Neutrophil (primary cell): ENCODE data around the gene TMEM81.

Experiments
- H3K27ac ChIP-seq: fragments of 200-600 bp; sonication (generic); 2 replicates; pipeline ENCODE4 v1.5.1; 2016; ENCODE audit warnings: mild to moderate bottlenecking, moderate library complexity
- H3K27me3 ChIP-seq: fragments of 200-600 bp; sonication (generic); 2 replicates; pipeline ENCODE4 v1.6.0; 2016; ENCODE audit warnings: mild to moderate bottlenecking
- H3K36me3 ChIP-seq: fragments of 200-600 bp; sonication (generic); 2 replicates; pipeline ENCODE4 v1.5.1; 2017
- H3K4me1 ChIP-seq, 2 experiments: fragments of 200-600 bp in 1 of 2; sonication (generic) in 1 of 2; 1 replicate in 1 of 2; 2 replicates in 1 of 2; pipeline versions ENCODE4 v1.5.1 to v1.6.1; 2013 to 2016; ENCODE audit warnings: low read depth in 1 of 2, low read length in 1 of 2, mild to moderate bottlenecking in 1 of 2, moderate library complexity in 1 of 2; ENCODE audit not compliant: control insufficient read depth in 1 of 2, insufficient read depth in 1 of 2
- H3K4me3 ChIP-seq, 2 experiments: fragments of 200-600 bp in 1 of 2; sonication (generic) in 1 of 2; 1 replicate in 1 of 2; 2 replicates in 1 of 2; pipeline ENCODE4 v1.5.1; 2013 to 2016; ENCODE audit warnings: low read depth in 1 of 2, low read length in 1 of 2, mild to moderate bottlenecking in 1 of 2, moderate library complexity in 1 of 2
- H3K9me3 ChIP-seq: fragments of 200-600 bp; sonication (generic); 2 replicates; pipeline ENCODE4 v1.5.1; 2016
- CTCF ChIP-seq: fragments of 200-600 bp; sonication (generic); IDR thresholded peaks from 2 replicates; pipeline ENCODE4 v1.5.1; 2016; ENCODE audit warnings: antibody characterized with exemption

Gene TMEM81

GRCh38 chr1:205084360-205084759, at the start of gene TMEM81:
TSS of gene TMEM81 (minus strand) at chr1:205084460. CDS start at chr1:205084320, 140 bp downstream.
- H3K36me3 ChIP-seq, result peaks cover 61% of the 10 kb centered on the region
- no peaks in the 10 kb centered on the region for H3K9me3 ChIP-seq
- no peaks in the 10 kb centered on the region for H3K4me1 ChIP-seq
- no peak within 1 kb of the TSS for H3K27ac ChIP-seq
- no peak within 1 kb of the TSS for H3K4me3 ChIP-seq
- TF ChIP-seq CTCF, result no peak
- H3K27me3 ChIP-seq, result no peaks in the 10 kb centered on the region

GRCh38 chr1:205133287-205133686, 49.0 kb upstream of the TMEM81 start:
- H3K4me1 ChIP-seq, result no peaks in the 10 kb centered on the region
- no peak for TF ChIP-seq CTCF
- H3K9me3 ChIP-seq, result no peaks in the 10 kb centered on the region
- H3K36me3 ChIP-seq, result no peaks in the 10 kb centered on the region
- no peak overlapping the region for H3K4me3 ChIP-seq
- no peaks in the 10 kb centered on the region for H3K27me3 ChIP-seq
- H3K27ac ChIP-seq, result no peak overlapping the region

GRCh38 chr1:205129447-205130029, 45.3 kb upstream of the TMEM81 start:
- Histone ChIP-seq H3K36me3 (no peaks in the 10 kb centered on the region), H3K27me3 (no peaks in the 10 kb centered on the region), H3K27ac (no peak overlapping the region), H3K4me1 (peaks cover 11 to 12% of the 10 kb centered on the region in 2 experiments), H3K9me3 (no peaks in the 10 kb centered on the region), H3K4me3 (no peak overlapping the region)
- no peak for TF ChIP-seq CTCF

- no peaks in the 10 kb centered on the region for H3K36me3 ChIP-seq
- H3K9me3 ChIP-seq, result no peaks in the 10 kb centered on the region
- no peaks in the 10 kb centered on the region for H3K27me3 ChIP-seq
- no peak overlapping the region for H3K4me3 ChIP-seq
- TF ChIP-seq CTCF, result no peak
- H3K27ac ChIP-seq, result peak overlapping the region; percentile 64
- H3K4me1 ChIP-seq, result peaks cover 12 to 15% of the 10 kb centered on the region in 2 experiments
These were observed 43.8 kb upstream of the TMEM81 start for GRCh38 chr1:205128050-205128449.

GRCh38 chr1:205127646-205128045, 43.4 kb upstream of the TMEM81 start:
- Histone ChIP-seq H3K27me3 (no peaks in the 10 kb centered on the region), H3K36me3 (no peaks in the 10 kb centered on the region), H3K9me3 (no peaks in the 10 kb centered on the region), H3K4me3 (no peak overlapping the region), H3K4me1 (peaks cover 16 to 19% of the 10 kb centered on the region in 2 experiments), H3K27ac (peak overlapping the region; percentile 64)
- TF ChIP-seq CTCF, result no peak
